Vagina (tissue), 2 donors: Measurements from ENCODE around the gene SAE1.

ENCODE experiments used
- CTCF ChIP-seq, 3 experiments: fragments of 450-650 bp in 2 of 3; fragments of 200-600 bp in 1 of 3; sonication (generic) in 1 of 3; IDR thresholded peaks; one replicate each; pipeline ENCODE4 v1.5.1; 2017 to 2019; ENCODE audit warnings: antibody characterized with exemption in 3 of 3, mild to moderate bottlenecking in 2 of 3, moderate library complexity in 2 of 3
- POLR2AphosphoS5 ChIP-seq, 2 donors: sonication (generic); formaldehyde crosslinking; IDR thresholded peaks; one replicate each; pipeline ENCODE4 v1.9.0; 2017; ENCODE audit warnings: antibody characterized with exemption in 2 of 2, mild to moderate bottlenecking in 2 of 2, low read depth in 1 of 2; ENCODE audit not compliant: insufficient read depth in 1 of 2

GRCh38 chr19:47096100-47096704 is 34.4 kb upstream of the SAE1 start:
- peak; percentile 52 to 71 for TF ChIP-seq POLR2AphosphoS5 (IDR thresholded peaks at IDR 0.05; ENCODE audit: insufficient read depth in 1 of 2, low read depth in 1 of 2)
- no peak for TF ChIP-seq CTCF (IDR thresholded peaks at IDR 0.05)
